Measurements from ENCODE around the gene CXXC5.
A peak's percentile ranks its signal among the peaks of the same experiment; 100 is the strongest.

The CXXC5 gene

GRCh38 chr5:139651853-139652787 lies 4.0 kb downstream of the CXXC5 start:
- peak; percentile 93 for DNase-seq (ENCODE audit: low read depth)

DNA sequence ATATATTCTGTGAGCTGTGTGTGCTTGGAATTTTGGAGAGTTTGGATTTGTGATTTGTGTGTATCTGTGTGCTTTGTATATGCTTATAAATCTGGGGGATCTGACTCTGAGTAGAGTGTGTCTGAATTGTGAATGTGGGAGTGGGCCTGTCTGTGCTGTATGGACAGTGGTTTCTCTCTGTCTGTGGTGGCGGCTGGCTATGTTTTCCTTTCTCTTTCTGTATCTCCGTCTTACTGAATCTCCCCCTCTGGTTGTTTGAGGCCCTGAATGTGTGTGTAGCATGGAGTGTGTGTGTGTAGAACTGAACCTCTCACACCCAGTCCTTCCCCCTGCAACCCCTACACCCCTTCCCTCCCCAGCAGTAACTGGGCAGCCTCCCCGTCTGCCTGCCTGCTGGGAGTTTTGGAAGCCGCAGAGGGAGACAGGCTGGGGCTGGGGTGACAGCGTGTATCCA lies 4.7 kb downstream of the CXXC5 start:
- DNase-seq (ENCODE audit: low read depth): no peak

GRCh38 chr5:139653616-139654015 lies 5.5 kb downstream of the CXXC5 start:
- no peak for DNase-seq (ENCODE audit: low read depth)

DNA sequence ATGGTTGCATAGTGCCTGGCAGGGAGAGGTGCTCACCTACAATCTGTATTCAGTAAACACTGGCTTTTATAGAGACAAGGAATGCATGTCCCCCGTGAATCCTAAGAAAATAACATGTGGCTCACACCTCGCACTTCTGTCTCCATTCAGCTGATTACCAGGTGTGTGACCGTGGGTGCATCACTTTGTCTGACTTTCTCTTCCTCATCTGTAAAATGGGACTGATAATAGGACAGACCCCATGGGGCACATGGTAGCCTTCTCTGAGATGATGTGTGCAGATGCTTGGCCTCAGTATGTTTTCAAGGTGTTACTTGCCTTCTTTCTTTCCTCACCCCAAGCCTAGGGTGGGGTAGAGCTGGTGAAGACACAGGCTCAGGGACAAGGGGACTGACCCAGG lies 6.3 kb downstream of the CXXC5 start:
- no peak for DNase-seq (ENCODE audit: low read depth)

- DNase-seq (ENCODE audit: low read depth): no peak
These were observed 6.8 kb downstream of the CXXC5 start for GRCh38 chr5:139654871-139655491.

DNA sequence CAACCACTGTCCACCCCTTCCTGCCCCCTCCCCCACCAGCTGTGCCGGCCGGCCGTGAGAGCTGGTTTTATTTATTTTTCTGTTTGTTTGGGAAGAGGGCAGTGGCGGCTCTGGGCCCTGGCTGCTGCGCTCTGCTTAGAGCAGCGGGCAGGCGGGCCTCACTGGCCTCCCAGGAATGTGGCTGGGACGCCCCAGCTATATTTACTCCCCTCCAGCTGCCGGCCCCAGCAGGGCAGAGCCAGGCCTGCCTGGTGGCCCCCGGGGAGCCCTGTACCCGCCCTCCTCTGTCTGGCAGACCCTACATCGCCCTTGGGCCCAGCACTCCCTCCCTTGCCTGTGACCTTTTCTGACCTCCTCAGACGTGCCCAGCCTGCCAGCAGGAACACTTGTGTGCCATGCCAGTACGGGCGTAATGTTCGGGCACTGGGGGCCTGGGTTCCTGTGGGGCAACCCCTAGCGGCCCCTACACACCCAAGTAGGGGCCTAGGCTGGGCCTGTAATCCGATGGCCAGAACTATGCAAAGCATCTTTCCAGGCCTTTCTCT lies 7.7 kb downstream of the CXXC5 start:
- no peak for DNase-seq (ENCODE audit: low read depth)

- DNase-seq (ENCODE audit: low read depth): no peak
These were observed 9.5 kb downstream of the CXXC5 start for GRCh38 chr5:139657363-139658321.

DNA sequence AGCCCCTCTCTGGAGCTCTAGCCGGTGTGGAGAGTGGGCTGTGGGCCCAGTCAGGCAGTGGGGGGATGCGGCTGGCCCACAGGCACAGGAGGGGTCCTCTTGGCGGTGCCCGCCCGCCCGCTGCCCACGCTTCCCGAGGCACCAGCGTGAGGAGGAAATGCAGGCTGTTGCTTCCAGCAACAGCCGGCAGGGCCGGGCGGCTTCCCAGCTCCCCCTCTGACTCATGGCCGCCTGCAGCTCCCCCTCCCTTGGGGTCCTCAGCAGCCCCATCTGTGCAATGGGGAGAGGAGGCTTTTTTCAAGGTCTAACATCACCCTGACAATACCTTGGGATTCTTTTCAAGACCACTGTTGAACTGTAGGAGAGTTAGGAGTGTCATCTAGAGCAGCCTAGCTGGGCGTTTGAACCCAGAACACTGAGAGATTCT lies 10.4 kb downstream of the CXXC5 start:
- no peak for DNase-seq (ENCODE audit: low read depth)

DNA sequence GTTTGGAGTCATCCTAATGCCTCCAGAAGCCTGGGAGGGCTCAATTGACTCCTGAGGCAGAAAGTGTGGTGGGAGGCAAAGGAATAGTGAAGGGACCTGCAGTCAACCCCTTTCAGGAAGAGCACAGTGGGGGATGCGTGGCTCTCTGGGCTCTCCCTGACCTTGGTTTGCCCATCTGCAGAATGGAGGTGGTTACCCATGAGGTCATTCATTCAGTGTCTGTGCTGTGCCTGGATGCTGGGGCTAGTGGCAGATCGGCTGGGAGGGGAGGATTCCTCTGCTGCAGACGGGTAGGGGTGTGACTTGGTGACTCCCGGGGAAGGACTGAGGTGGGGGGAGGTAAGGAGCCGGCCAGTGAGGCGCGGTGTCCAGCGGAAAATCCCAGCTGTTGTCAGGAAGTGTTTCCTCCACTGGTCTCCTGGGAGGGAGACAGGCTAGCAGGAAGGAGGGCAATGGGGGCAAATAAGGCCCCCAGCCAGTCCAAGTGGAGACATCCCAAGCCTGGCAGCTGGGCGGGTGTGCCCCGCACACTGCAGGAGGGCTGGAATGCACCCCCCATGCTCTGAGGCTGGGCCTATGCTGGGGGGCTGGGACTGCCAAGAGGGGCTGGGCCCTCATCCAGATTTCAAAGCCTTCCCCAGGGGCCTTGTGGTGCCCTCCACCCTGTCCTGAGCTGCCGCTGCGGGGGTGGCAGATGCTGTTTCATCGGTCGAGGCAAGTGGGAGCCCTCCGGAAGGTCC lies 10.9 kb downstream of the CXXC5 start:
- peak; percentile 67 for DNase-seq (ENCODE audit: low read depth)

DNA sequence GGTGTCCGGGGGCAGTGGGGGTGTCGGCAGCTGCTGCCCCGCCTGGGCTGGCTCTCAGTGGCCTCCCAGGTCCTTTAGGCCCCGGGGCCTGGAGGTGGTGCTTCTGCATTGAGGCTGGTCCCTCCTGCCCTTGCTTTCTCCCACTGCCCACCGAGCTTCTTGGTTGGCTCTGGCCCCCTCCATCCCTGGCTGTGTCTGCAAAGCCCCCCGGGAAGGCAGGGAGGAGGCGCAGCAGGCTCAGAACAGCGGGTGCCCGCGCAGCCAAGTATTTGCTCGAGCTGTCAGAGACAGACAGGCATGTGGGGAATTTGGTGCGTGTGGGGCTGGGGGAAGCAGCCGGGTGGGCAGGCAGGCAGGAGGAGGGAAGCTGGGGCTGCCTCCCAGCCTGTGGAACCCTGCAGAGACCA lies 11.5 kb downstream of the CXXC5 start:
- no peak for DNase-seq (ENCODE audit: low read depth)

DNA sequence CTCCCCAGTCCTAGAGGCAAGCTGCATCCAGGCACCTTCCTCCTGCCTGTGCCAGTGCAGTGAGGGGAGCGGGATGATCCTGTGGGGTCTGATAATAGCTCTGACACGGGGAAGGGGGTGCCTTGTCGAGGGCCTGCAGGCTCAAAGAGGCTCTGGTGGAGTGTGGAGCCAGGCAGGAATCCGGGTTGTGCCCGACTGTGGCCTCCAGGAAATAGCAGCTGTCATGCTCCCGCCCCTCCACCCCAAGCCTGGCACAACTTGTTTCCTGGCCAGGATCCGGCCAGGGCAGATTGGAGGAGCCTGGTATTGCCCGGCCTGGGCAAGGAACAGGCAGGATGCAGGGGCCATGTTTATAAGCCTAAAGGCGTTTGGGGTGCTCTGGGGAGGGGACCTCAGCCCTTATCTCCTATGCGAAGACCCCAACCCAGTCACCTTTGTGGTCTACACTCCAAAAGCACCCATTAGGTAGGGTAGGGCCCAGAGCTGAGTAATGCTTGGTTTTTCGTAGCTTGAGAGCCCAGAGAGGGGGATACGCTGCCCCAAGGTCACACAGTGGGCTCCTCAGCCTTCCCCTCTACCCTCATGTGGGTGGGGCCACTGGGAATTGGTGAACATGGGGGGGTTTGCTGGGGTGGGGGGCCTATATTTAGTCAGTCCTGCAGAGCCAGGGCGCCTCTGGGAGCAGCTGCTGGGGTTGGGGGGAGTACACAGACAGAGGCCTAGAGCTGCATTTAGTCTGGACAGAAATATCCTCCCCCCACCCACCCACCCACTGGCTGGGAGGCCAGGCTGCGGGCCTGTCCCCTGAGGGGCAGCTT lies 12.2 kb downstream of the CXXC5 start:
- DNase-seq (ENCODE audit: low read depth): peak; percentile 60

DNA sequence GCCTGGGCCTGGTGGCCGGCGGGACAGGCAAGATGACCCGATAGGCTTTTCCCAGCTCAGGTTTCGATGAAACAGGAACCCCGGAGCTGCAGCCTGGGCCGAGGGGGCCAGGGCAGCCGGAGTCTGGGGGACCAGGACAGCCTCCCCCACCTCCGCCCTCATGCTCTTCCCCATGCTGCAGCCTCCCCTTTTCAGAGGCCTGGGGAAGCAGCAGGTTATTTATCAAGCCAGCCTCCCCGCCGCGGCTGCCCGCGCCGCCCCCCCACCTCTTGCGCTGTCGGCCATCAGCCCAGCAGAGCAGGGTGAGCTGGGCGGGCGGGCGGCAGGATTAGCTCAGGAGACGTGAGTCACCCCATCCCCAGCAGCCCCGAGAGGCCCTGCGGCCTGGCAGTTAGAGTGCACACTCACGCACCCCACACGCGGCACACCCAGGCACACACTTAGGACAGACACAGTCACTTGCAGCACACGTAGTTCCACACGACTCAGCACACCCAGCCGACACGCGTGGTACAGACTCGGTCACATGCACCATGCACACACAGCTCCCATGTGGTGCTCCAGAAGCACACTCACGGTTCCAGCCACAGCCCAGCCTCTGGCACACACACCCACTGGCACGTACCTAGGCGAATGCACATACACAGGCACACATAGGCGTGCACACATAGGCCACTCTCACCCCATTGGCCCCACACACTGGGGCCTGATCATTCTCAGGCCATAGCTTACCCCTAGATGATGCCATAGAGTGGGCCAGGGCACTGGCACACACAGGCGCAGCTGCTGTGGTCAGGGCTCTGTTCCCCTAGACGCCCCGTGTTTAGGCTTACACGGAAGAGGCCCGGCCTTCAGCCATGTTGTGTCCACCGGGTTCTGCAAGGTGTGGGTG lies 13.0 kb downstream of the CXXC5 start:
- DNase-seq (ENCODE audit: low read depth): peak; percentile 96

DNA sequence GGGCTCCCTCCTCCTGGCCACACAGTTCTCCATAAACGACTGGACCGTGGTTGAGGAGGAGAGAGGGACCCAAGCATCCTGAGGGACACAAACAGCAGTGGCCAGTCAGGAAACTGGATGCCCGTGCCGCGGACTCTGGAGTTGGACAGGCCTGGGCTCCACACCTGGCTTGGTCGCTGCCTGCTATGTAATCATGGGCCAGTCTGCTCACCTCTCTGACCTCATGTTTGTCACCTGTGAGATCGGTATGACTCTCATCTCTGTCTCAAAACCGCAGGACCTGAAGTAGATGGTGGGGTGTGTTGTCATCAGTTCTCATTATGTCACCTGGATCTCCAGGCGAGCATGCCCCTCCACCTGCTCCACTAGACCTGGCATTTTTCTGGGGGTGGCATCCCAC lies 14.5 kb downstream of the CXXC5 start:
- no peak for DNase-seq (ENCODE audit: low read depth)

DNA sequence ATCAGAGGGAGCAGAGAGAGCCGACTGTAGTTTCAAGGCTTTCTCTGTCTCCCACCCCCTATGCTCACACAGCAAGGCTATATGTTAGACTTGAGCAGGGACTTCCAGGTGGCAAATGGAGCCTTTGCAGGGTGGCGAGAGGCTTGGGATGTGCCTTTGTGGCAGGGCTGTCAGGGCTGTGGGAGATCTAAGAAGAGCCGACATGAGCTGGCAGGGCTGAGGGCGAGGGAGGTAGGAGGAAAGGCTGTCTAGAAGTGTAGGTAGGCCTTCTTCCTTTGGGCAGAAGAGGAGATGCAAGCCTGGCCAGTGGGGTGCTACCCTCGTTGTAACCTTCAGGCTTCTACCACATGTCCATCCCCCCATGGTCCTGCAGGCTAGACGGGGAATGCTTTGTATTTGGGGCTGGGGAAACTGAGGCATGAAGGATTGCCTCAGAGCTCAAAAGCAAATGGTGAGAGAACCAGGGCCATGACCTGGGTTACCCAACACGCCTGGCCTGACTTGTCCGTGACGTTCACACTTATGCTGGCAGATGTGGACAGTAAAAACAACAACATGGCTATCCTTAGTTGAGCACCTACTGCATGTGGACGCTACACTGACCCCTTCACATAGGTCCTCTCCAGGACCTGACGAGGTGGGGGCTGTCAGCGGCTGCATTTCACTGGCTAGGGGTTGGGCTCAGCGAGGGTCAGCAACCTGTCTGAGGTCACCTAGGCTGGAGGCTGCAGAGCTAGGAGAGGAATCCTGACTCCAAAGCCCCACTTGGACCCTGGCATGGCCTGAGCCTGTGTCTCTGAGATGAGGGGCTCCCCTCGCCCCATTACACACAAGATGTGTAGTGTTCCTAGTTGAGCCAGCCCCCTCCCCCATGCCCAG lies 15.3 kb downstream of the CXXC5 start:
- no peak for DNase-seq (ENCODE audit: low read depth)

DNA sequence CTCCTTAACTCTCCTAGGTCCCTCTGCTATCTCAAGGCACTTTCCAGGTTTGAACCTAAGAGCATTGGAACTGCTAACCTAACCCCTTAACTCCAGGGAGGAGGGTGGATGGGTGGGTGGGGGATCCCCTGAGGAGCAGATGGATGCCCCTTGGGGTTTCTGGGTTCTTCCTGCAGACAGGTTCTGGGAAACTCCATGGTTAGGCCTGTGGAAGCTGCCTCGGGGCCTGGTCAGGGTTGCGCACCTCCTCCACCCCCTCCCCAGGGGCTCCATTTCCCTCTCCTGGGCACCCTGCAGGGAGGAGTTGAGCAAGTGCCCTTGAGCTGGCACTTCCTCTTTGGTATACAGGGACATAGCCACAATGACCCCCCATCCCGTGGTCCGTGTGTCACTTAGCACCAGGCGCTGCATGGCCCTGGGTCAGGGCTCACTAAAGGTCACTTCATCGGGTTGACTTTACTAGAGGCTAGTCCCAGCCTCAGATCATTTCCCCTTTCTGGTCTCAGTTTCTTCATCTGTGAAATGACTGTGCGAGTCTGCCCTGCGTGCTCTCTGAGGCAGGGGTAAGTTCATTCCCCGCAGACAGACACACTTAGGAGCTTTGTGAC lies 16.0 kb downstream of the CXXC5 start:
- DNase-seq (ENCODE audit: low read depth): no peak

GRCh38 chr5:139664727-139665351 lies 16.7 kb downstream of the CXXC5 start:
- DNase-seq (ENCODE audit: low read depth): no peak

- DNase-seq (ENCODE audit: low read depth): no peak
These were observed 17.5 kb downstream of the CXXC5 start for GRCh38 chr5:139665626-139666025.

Data from ELR (cell line).